ENCODE data around the gene PTPRM.

DNA sequence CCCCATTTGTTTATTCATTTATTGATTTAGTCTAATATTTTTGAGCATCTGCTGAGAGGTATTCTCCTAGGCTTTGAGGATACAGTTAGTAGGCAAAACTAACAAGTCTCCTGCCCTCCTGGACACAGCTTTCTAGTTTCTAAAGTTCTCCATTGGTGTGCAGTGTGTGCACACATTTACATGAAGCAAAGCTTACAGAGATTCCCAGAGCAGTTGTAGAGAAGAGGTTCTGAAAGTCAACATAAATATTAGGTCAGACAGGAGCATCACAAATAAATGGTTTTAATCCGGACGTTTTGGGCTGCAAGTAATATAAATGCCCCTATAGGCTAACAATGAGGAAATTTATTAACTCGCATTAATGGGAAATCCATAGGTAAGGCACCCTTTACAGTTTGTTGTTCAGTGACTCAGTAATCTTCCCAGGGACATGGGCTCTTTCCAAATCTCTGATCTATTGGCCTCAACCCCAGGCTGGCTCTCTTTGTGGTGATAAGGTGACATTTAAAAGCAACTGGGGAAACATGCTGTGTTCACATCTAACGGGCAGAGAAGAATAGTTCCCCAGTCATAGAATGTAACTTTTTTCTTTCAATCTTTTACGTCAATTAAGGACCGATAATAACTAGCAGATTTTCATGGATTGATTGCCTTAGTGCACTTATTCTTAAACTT, 407.2 kb downstream of the PTPRM start:
- TF ChIP-seq, protein P1, sequence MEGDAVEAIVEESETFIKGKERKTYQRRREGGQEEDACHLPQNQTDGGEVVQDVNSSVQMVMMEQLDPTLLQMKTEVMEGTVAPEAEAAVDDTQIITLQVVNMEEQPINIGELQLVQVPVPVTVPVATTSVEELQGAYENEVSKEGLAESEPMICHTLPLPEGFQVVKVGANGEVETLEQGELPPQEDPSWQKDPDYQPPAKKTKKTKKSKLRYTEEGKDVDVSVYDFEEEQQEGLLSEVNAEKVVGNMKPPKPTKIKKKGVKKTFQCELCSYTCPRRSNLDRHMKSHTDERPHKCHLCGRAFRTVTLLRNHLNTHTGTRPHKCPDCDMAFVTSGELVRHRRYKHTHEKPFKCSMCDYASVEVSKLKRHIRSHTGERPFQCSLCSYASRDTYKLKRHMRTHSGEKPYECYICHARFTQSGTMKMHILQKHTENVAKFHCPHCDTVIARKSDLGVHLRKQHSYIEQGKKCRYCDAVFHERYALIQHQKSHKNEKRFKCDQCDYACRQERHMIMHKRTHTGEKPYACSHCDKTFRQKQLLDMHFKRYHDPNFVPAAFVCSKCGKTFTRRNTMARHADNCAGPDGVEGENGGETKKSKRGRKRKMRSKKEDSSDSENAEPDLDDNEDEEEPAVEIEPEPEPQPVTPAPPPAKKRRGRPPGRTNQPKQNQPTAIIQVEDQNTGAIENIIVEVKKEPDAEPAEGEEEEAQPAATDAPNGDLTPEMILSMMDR (conservative IDR thresholded peaks at IDR 0.05; ENCODE audit: low read depth, low read length): no peak
- no peak for TF ChIP-seq EZH2 (IDR thresholded peaks at IDR 0.05; ENCODE audit: borderline replicate concordance, low read depth, low read length, poor library complexity, severe bottlenecking)
